Brain microvascular endothelial cell (primary cell): ENCODE measurements around the gene MPLKIP.

Source experiments
- DNase-seq: peaks from one replicate; pipeline ENCODE4 v3.0.0-alpha.2; 2020
- H3K27ac ChIP-seq: fragments of 250-450 bp; sonication (Bioruptor Pico); 2 replicates; pipeline ENCODE4 v1.5.1; 2020; ENCODE audit warnings: mild to moderate bottlenecking, moderate library complexity
- H3K27me3 ChIP-seq: fragments of 250-450 bp; sonication (Bioruptor Pico); replicated peaks from 2 replicates; pipeline ENCODE4 v1.5.1; 2020; ENCODE audit warnings: mild to moderate bottlenecking
- H3K36me3 ChIP-seq: fragments of 250-450 bp; sonication (Bioruptor Pico); replicated peaks from 2 replicates; pipeline ENCODE4 v1.5.1; 2020; ENCODE audit warnings: mild to moderate bottlenecking
- H3K4me3 ChIP-seq: 2 replicates; pipeline ENCODE4 v1.5.1; 2011; ENCODE audit warnings: low read depth, mild to moderate bottlenecking, control low read depth, low read length, moderate library complexity
- CTCF ChIP-seq: IDR thresholded peaks from 2 replicates; pipeline ENCODE4 v1.5.1; 2011; ENCODE audit warnings: low read depth, mild to moderate bottlenecking, moderate library complexity, low read length, control low read depth, inconsistent platforms; ENCODE audit errors: missing control alignments
- in situ Hi-C: cut with HindIII; loops from 2 replicates; pipeline ENCODE4 v1.10.0; 2017; ENCODE audit warnings: low sequenced_read_pairs, low pct_ligation_motif_present

The MPLKIP gene

GRCh38 chr7:40095695-40096327, 38.6 kb downstream of the MPLKIP start:
- Histone ChIP-seq H3K4me3 (no peak overlapping the region), H3K27me3 (no peaks in the 10 kb centered on the region), H3K36me3 (peaks cover 14% of the 10 kb centered on the region), H3K27ac (no peak overlapping the region)
- DNase-seq: no peak
- TF ChIP-seq CTCF: no peak
- in situ Hi-C loops: no loop called here

GRCh38 chr7:40095230-40095629, 39.2 kb downstream of the MPLKIP start:
- no peak for TF ChIP-seq CTCF

GRCh38 chr7:40093631-40094350, 40.6 kb downstream of the MPLKIP start:
- peaks cover 15% of the 10 kb centered on the region for H3K36me3 ChIP-seq
- no peak for DNase-seq
- in situ Hi-C loops: no loop called here

More at GRCh38 chr7:40095230-40095629, 39.2 kb downstream of the MPLKIP start:
- Histone ChIP-seq H3K4me3 (no peak overlapping the region), H3K36me3 (peaks cover 14% of the 10 kb centered on the region), H3K27ac (no peak overlapping the region), H3K27me3 (no peaks in the 10 kb centered on the region)
- in situ Hi-C loops: no loop called here
- no peak for DNase-seq

GRCh38 chr7:40092182-40092581, 42.2 kb downstream of the MPLKIP start:
- Histone ChIP-seq H3K36me3 (peaks cover 23% of the 10 kb centered on the region), H3K27ac (no peak overlapping the region), H3K27me3 (no peaks in the 10 kb centered on the region), H3K4me3 (no peak overlapping the region)
- TF ChIP-seq CTCF: no peak
- in situ Hi-C loops: no loop called here
- no peak for DNase-seq

More at GRCh38 chr7:40093631-40094350, 40.6 kb downstream of the MPLKIP start:
- Histone ChIP-seq H3K27me3 (no peaks in the 10 kb centered on the region), H3K27ac (no peak overlapping the region), H3K4me3 (no peak overlapping the region)
- TF ChIP-seq CTCF: no peak

GRCh38 chr7:40077849-40078248, 56.6 kb downstream of the MPLKIP start:
- DNase-seq: no peak
- Histone ChIP-seq H3K27ac (no peak overlapping the region), H3K4me3 (no peak overlapping the region), H3K36me3 (no peaks in the 10 kb centered on the region), H3K27me3 (no peaks in the 10 kb centered on the region)
- TF ChIP-seq CTCF: no peak
- in situ Hi-C loops: no loop called here
